Psoas muscle (tissue), 8 donors: Measurements from ENCODE around the gene PRDM2. TPM values are rescaled to one million over a fixed set of nuclear protein-coding genes. Genes with fewer than 3 reads are reported as not detected.

ENCODE experiments used
- ATAC-seq, 4 donors: fragments of 200-7000 bp; cut with Tn5 transposase; one replicate each; pipeline ENCODE4 v1.9.1; 2020; ENCODE audit warnings: moderate library complexity in 3 of 4, mild to moderate bottlenecking in 2 of 4
- DNase-seq, 2 donors: peaks; one replicate each; pipeline ENCODE4 v3.0.0-alpha.2; 2020
- H3K27ac ChIP-seq: fragments of 200-600 bp; one replicate; pipeline ENCODE4 v1.8.0; 2022
- H3K27me3 ChIP-seq, 3 donors: fragments of 200-600 bp in 1 of 3; one replicate each; pipeline versions ENCODE4 v1.6.1 to v1.8.0; 2013 to 2022; ENCODE audit warnings: low read length in 2 of 3, mild to moderate bottlenecking in 2 of 3, moderate library complexity in 1 of 3; ENCODE audit not compliant: insufficient read depth in 3 of 3
- H3K36me3 ChIP-seq, 2 donors: fragments of 200-600 bp in 1 of 2; one replicate each; pipeline versions ENCODE4 v1.6.1 to v1.8.0; 2013 to 2022; ENCODE audit warnings: low read depth in 1 of 2, mild to moderate bottlenecking in 1 of 2, moderate library complexity in 1 of 2; ENCODE audit not compliant: insufficient read depth in 1 of 2
- H3K4me1 ChIP-seq: fragments of 200-600 bp; one replicate; pipeline ENCODE4 v1.8.0; 2022
- H3K4me3 ChIP-seq: fragments of 200-600 bp; one replicate; pipeline ENCODE4 v1.8.0; 2022; ENCODE audit warnings: mild to moderate bottlenecking
- H3K9me3 ChIP-seq: fragments of 200-600 bp; one replicate; pipeline ENCODE4 v1.8.0; 2022
- CTCF ChIP-seq: fragments of 200-600 bp; IDR thresholded peaks from one replicate; pipeline ENCODE4 v1.8.0; 2022; ENCODE audit warnings: antibody characterized with exemption
- WGBS, 3 donors: extraction: QIAGEN DNeasy Blood & Tissue Kit; methylation state at CpG; one replicate each; pipeline versions ENCODE4 v1.1.6 to v1.1.7; 2013; 5-methylcytosine and 5-hydroxymethylcytosine counted together
- intact Hi-C, 2 donors: fragments of 100-400 bp; cut with DNase I; formaldehyde crosslinking; loops; one replicate each; pipeline versions ENCODE4 v1.11.0 to v1.14.2; 2022
- polyA plus RNA-seq, 3 donors: library from polyadenylated mRNA; stranded (reverse); fragments of 200-250 nt; gene quantifications; one replicate each; pipeline ENCODE4 v1.2.3, GENCODE V29; 2013
- total RNA-seq, 4 donors: library from RNA; stranded (reverse); fragmentation: NEBNext Ultra II Directional in 2 of 4; extraction: Animal tissue kit (Norgen Biotek cat#: 25700) in 2 of 4; gene quantifications; one replicate each; pipeline versions ENCODE4 v1.2.1 to v1.2.4, GENCODE V29; 2021 to 2023
- donor health status: healthy with polysubstance abuse.
- donor health status: DM: no; HTN: no; CAD: no; lungs with moderate emphysema.
- donor health status: Bipolar disorder and iron deficiency.
- donor health status: healthy.
- donor health status: DM: yes; HTN: yes; CAD: no.
- donor health status: DM: no; HTN: no; CAD: no.
- donor health status: DM: no; HTN: no; CAD: no.
- donor health status: DM: yes; HTN: yes; CAD: no.

Gene PRDM2
- total and polyA plus RNA-seq, 7 donors = 12.1 to 84.3 (median 44.3) TPM

- Histone ChIP-seq H3K4me1 (peaks cover 5% of the 10 kb centered on the region), H3K9me3 (no peaks in the 10 kb centered on the region), H3K27ac (no peak overlapping the region), H3K27me3 (no peaks in the 10 kb centered on the region), H3K36me3 (peaks cover 0 to 17% of the 10 kb centered on the region in 2 donors), H3K4me3 (no peak overlapping the region)
- no peak for TF ChIP-seq CTCF
- DNase-seq (no peak), ATAC-seq (no peak)
- intact Hi-C loops = loop anchor here (5.0 kb wide), 1 partner anchor 145 kb away; no protein-coding TSS in a partner anchor
- WGBS, 3 donors = 84 to 88% (median 87%) methylated on average over 19 to 20 of the region's 20 CpGs
These were observed 112.7 kb downstream of the PRDM2 start for GRCh38 chr1:13812456-13813397.

- intact Hi-C loops = loop anchor here (5.0 kb wide), 1 partner anchor 146 kb away; no protein-coding TSS in a partner anchor
- H3K4me3 ChIP-seq = no peak overlapping the region
- TF ChIP-seq CTCF = peak; percentile 49
- 56 to 59% (median 57%) methylated on average over 17 of the region's 17 CpGs for WGBS, 3 donors
- DNase-seq = peak in 1 of 2 donors; percentile 72
- peaks cover 0 to 20% of the 10 kb centered on the region in 2 donors for H3K36me3 ChIP-seq
- peak in 3 of 4 donors; percentile 40 to 50 (median 49) for ATAC-seq
- no peaks in the 10 kb centered on the region for H3K9me3 ChIP-seq
- H3K27me3 ChIP-seq = no peaks in the 10 kb centered on the region
- H3K27ac ChIP-seq = no peak overlapping the region
- H3K4me1 ChIP-seq = peaks cover 4% of the 10 kb centered on the region
These were observed 113.5 kb downstream of the PRDM2 start for GRCh38 chr1:13813398-13814012.

- H3K36me3 ChIP-seq = peaks cover 0 to 25% of the 10 kb centered on the region in 2 donors
- no peaks in the 10 kb centered on the region for H3K9me3 ChIP-seq
- no peak overlapping the region for H3K27ac ChIP-seq
- DNase-seq (no peak), ATAC-seq (no peak)
- no peaks in the 10 kb centered on the region for H3K27me3 ChIP-seq
- no peaks in the 10 kb centered on the region for H3K4me1 ChIP-seq
- intact Hi-C loops = loop anchor here (5.0 kb wide), 1 partner anchor 147 kb away; no protein-coding TSS in a partner anchor
- 79 to 91% (median 88%) methylated on average over 7 of the region's 7 CpGs for WGBS, 3 donors
- no peak for TF ChIP-seq CTCF
- no peak overlapping the region for H3K4me3 ChIP-seq
These were observed 114.1 kb downstream of the PRDM2 start for GRCh38 chr1:13814131-13814530.

GRCh38 chr1:13816016-13816760 lies 116.2 kb downstream of the PRDM2 start:
- no peak overlapping the region for H3K27ac ChIP-seq
- 90 to 91% (median 91%) methylated on average over 16 of the region's 16 CpGs for WGBS, 3 donors
- no peaks in the 10 kb centered on the region for H3K27me3 ChIP-seq
- ATAC-seq = no peak
- H3K4me3 ChIP-seq = no peak overlapping the region
- H3K36me3 ChIP-seq = peaks cover 0 to 34% of the 10 kb centered on the region in 2 donors
- intact Hi-C loops = no loop called here
- no peaks in the 10 kb centered on the region for H3K4me1 ChIP-seq
- no peak for TF ChIP-seq CTCF
- DNase-seq = no peak
- no peaks in the 10 kb centered on the region for H3K9me3 ChIP-seq
